ENCODE data around the gene RIOK2. TPM values are rescaled to one million over a fixed set of nuclear protein-coding genes. Genes with fewer than 3 reads are reported as not detected.
"Not testable (repeated sequence)": the region's sequence is repeated elsewhere in the genome, so short reads cannot be mapped to it uniquely, and the experiment has no call there.

The RIOK2 gene
- total and polyA plus RNA-seq, 2 of the 8 experiments (the other 6 are each of a cell fraction or from before 2014, with no cell fraction given): 5.4 to 35.0 TPM

DNA sequence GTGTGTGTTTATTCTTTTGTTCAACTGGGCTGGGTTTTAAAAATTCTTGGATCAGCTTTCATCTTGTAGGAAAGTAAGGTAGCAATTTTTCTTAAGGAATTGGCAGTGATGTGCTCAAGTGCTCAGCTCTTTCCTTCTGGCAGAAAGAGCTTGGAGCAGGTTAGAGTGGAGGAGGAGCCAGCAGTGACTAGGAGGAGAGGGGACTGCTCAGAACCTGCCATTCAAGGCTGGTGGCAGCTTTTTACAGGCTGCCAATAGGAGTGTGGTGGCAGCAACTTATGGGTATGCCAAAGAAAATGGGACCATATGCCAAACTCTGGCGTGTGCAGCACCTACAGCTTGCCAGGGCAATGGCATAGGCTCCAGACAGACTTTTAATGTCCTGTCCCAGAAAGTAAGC, 42.8 kb downstream of the RIOK2 start:
- H3K4me1 ChIP-seq (replicated peaks in 1 of 4; ENCODE audit: control insufficient read depth in 3 of 4, insufficient read depth in 4 of 4, low read length in 3 of 4); H2BK20ac ChIP-seq (ENCODE audit: low read length); H3K36me3 ChIP-seq (ENCODE audit: control insufficient read depth in 2 of 4, insufficient read depth in 4 of 4, low read length in 3 of 4); H3K27ac ChIP-seq (ENCODE audit: low read depth, low read length); H3K14ac ChIP-seq (ENCODE audit: insufficient read length); H3K23me2 ChIP-seq (ENCODE audit: low read depth, low read length); H3K27me3 ChIP-seq (replicated peaks in 1 of 4; ENCODE audit: control insufficient read depth in 3 of 4, extremely low read depth in 1 of 4, insufficient read depth in 3 of 4, low read length in 3 of 4); H3K9ac ChIP-seq (replicated peaks in 1 of 4; ENCODE audit: extremely low read depth in 1 of 4, low read depth in 3 of 4, low read length in 3 of 4); H4K91ac ChIP-seq (replicated peaks; ENCODE audit: insufficient read length, low read length); POLR2A ChIA-PET (ENCODE audit: partially characterized antibody); H2BK120ac ChIP-seq (replicated peaks; ENCODE audit: low read depth, low read length); H4K8ac ChIP-seq (ENCODE audit: extremely low read depth, insufficient read depth, low read length); H2AFZ ChIP-seq (ENCODE audit: low read length); H3K79me2 ChIP-seq (ENCODE audit: control insufficient read depth in 1 of 2, insufficient read depth in 2 of 2, low read length in 2 of 2); H3K4me3 ChIP-seq (ENCODE audit: extremely low read depth in 1 of 4, insufficient read depth in 2 of 4, low read depth in 3 of 4, low read length in 4 of 4); H4K5ac ChIP-seq (ENCODE audit: insufficient read length, low read depth, low read length); H3K4me2 ChIP-seq (ENCODE audit: insufficient read depth in 1 of 2, low read depth in 2 of 2, low read length in 2 of 2); DNase-seq (ENCODE audit: low read depth in 1 of 2, low spot score in 2 of 2); H3K18ac ChIP-seq (ENCODE audit: extremely low read depth, low read length); H3K4ac ChIP-seq (replicated peaks; ENCODE audit: insufficient read length, low read depth, low read length); H2BK12ac ChIP-seq (ENCODE audit: low read depth, low read length); H2AK5ac ChIP-seq (ENCODE audit: low read depth, low read length); H3K9me3 ChIP-seq (ENCODE audit: insufficient read depth in 2 of 2, low read depth in 1 of 2, low read length in 1 of 2); H3K23ac ChIP-seq (ENCODE audit: insufficient read length); H3K56ac ChIP-seq (replicated peaks; ENCODE audit: insufficient read length, low read depth, low read length); H3K79me1 ChIP-seq (ENCODE audit: low read depth, low read length); H4K20me1 ChIP-seq (replicated peaks in 1 of 2; ENCODE audit: control insufficient read depth in 1 of 2, insufficient read depth in 2 of 2, low read length in 2 of 2); H2BK15ac ChIP-seq (ENCODE audit: low read length); H2BK5ac ChIP-seq (ENCODE audit: low read depth, low read length): not testable (repeated sequence)
- CTCF ChIA-PET (ENCODE audit: partially characterized antibody): interaction anchor here (0.6 to 9.4 kb wide), 12 partner anchors 9 to 411 kb away, joined by 3 to 160 read pairs (median 5); no protein-coding TSS in a partner anchor
- 67% methylated on average over 1 of the region's 1 CpG; no CpG with 5 or more reads in 1 of the 2 experiments for WGBS, 2 experiments (ENCODE audit: extremely low coverage in 1 of 2, insufficient coverage in 1 of 2, insufficient read length in 1 of 2, insufficient replicate concordance in 2 of 2, low coverage in 1 of 2, low lambda C conversion rate in 2 of 2, missing lambda C conversion rate in 1 of 2)
- FAIRE-seq: peak; percentile 90
